ENCODE measurements around the gene ARHGAP26.

The ARHGAP26 gene

DNA sequence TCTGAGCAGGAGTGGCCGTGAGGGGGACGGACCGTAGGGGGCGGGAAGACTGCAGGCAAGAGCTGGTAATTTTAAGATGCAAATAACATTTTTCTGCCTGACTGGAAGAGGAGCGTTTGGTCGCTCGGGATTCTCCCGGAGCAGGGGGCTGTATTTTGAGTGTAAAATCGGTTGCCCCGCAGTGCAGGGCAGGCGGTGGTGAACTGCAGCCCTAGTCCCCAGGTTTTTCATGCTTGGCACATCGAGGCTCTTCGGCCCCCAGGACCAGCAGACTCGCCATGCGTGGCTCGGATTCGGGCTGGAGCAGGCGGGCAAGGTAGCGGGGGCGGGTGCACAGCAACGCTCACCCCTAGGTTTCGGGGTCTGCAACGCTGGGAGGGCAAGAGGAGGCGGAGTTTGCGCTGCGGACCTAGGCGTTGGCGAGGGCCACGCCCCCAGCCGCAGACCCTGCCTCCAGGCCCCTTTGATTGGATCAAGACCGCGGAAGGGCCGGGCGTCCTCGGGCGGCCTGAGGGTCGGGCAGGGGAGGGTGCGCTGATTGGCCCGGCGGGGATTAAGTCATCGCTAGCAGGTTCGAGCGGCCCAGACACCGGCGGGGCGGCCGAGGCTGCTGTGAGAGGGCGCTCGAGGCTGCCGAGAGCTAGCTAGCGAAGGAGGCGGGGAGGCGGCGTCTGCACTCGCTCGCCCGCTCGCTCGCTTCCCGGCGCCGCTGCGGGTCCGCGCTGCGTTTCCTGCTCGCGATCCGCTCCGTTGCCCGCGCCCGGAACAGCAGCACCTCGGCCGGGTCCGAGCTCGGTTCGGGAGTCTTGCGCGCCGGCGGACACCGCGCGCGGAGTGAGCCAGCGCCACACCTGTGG lies at the start of gene ARHGAP26:
ARHGAP26 (plus strand) TSS at position 585 of the 857 bp plus-strand sequence. CDS start 385 bp downstream, outside the sequence.
- Histone ChIP-seq H3K27ac (peak within 1 kb of the TSS; percentile 83 to 96), H3K4me3 (peak within 1 kb of the TSS; percentile 73)
- TF ChIP-seq, protein P1, sequence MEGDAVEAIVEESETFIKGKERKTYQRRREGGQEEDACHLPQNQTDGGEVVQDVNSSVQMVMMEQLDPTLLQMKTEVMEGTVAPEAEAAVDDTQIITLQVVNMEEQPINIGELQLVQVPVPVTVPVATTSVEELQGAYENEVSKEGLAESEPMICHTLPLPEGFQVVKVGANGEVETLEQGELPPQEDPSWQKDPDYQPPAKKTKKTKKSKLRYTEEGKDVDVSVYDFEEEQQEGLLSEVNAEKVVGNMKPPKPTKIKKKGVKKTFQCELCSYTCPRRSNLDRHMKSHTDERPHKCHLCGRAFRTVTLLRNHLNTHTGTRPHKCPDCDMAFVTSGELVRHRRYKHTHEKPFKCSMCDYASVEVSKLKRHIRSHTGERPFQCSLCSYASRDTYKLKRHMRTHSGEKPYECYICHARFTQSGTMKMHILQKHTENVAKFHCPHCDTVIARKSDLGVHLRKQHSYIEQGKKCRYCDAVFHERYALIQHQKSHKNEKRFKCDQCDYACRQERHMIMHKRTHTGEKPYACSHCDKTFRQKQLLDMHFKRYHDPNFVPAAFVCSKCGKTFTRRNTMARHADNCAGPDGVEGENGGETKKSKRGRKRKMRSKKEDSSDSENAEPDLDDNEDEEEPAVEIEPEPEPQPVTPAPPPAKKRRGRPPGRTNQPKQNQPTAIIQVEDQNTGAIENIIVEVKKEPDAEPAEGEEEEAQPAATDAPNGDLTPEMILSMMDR (IDR thresholded peaks at IDR 0.05): no peak
- DNase-seq (ENCODE audit: low spot score): peak; percentile 99

GRCh38 chr5:142720641-142721271 lies 49.4 kb upstream of the ARHGAP26 start:
- TF ChIP-seq, protein P1 (IDR thresholded peaks at IDR 0.05): no peak
- Histone ChIP-seq H3K4me3 (no peak overlapping the region), H3K27ac (no peak overlapping the region)
- DNase-seq (ENCODE audit: low spot score): peak; percentile 50

DNA sequence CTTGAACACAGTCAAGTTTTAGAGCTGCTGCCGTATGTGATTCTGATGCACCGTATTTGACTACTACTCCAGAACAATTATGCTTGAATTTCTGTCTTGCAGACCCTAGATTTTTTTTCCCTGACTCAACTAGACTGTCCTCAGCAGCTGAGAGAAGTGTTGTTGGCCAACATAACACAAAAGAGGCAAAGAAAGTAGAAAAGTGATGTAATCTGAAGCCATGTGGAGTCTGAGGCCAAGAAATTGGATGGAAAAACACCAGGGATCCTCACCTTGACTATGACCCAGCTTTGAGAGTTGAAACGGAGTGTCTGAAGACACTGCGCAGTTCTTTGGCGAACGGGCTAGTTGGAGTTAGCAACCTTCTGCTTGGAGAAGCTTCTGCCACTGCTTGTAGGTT lies 48.0 kb upstream of the ARHGAP26 start:
- Histone ChIP-seq H3K27ac (no peak overlapping the region), H3K4me3 (no peak overlapping the region)
- TF ChIP-seq, protein P1 (IDR thresholded peaks at IDR 0.05): no peak
- no peak for DNase-seq (ENCODE audit: low spot score)

DNA sequence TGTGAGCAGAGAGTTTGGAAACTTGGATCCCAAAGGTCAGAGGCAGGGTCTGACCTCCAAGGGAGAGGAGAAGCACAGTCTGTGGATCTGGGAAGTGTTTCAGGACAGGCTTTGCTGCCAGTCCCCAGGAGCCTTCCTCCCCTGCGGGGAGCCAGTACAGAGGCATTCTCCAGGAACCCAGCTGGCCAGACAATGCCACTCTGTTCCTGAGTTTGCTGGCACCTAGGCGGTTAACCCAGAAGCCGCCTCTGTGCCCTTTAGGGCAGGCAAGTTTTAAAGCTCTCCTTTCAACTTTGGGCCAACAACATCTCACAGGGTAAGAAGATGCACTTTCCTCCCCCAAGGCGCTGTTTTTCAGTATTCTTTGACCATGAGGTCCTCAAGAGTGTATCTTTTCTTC lies 47.3 kb upstream of the ARHGAP26 start:
- DNase-seq (ENCODE audit: low spot score): no peak
- Histone ChIP-seq H3K27ac (no peak overlapping the region), H3K4me3 (no peak overlapping the region)
- TF ChIP-seq, protein P1 (IDR thresholded peaks at IDR 0.05): no peak

- Histone ChIP-seq H3K27ac (no peak overlapping the region), H3K4me3 (no peak overlapping the region)
- TF ChIP-seq, protein P1 (IDR thresholded peaks at IDR 0.05): no peak
- no peak for DNase-seq (ENCODE audit: low spot score)
These were observed 45.4 kb upstream of the ARHGAP26 start for GRCh38 chr5:142724821-142725220.

- DNase-seq (ENCODE audit: low spot score): peak; percentile 17
- Histone ChIP-seq H3K27ac (peak overlapping the region; percentile 18 to 53), H3K4me3 (no peak overlapping the region)
- TF ChIP-seq, protein P1 (IDR thresholded peaks at IDR 0.05): no peak
These were observed 44.7 kb upstream of the ARHGAP26 start for GRCh38 chr5:142725231-142726187.
